H1 (cell line): Measurements from ENCODE around the gene HES5. TPM values are rescaled to one million over a fixed set of nuclear protein-coding genes. Genes with fewer than 3 reads are reported as not detected.

Experiments
- CTCF ChIA-PET: fragments of 300-600 bp; sonication (Branson Sonifier 250); formaldehyde crosslinking; loops from one replicate; lab custom pipeline; 2021; ENCODE audit not compliant: partially characterized antibody; lab: Charles Lee
- POLR2A ChIA-PET: fragments of 300-600 bp; sonication (Branson Sonifier 250); formaldehyde crosslinking; loops from one replicate; lab custom pipeline; 2021; ENCODE audit warnings: inconsistent platforms; ENCODE audit not compliant: partially characterized antibody; lab: Charles Lee
- DNase-seq, 2 experiments: peaks; one replicate each; pipeline versions ENCODE4 v3.0.0 to v3.0.0-alpha.2; 2010 to 2022; ENCODE audit warnings: low spot score in 2 of 2, low read depth in 1 of 2, mixed read lengths in 1 of 2
- FAIRE-seq: peaks from 2 replicates; lab custom pipeline; 2011; peaks lifted over from hg19 to GRCh38; lab: Jason Lieb, UNC
- H2AFZ ChIP-seq: 2 replicates; pipeline ENCODE4 v1.8.1; 2012; ENCODE audit warnings: low read length, inconsistent platforms
- H2AK5ac ChIP-seq: 2 replicates; pipeline ENCODE4 v1.6.1; 2013; ENCODE audit warnings: low read depth, low read length
- H2BK120ac ChIP-seq: replicated peaks from 2 replicates; pipeline ENCODE3; 2013; ENCODE audit warnings: low read depth, low read length, inconsistent platforms
- H2BK12ac ChIP-seq: 2 replicates; pipeline ENCODE4 v1.6.1; 2013; ENCODE audit warnings: low read depth, low read length
- H2BK15ac ChIP-seq: 2 replicates; pipeline ENCODE4 v1.6.1; 2013; ENCODE audit warnings: low read length
- H2BK20ac ChIP-seq: 2 replicates; pipeline ENCODE4 v1.6.1; 2013; ENCODE audit warnings: low read length
- H2BK5ac ChIP-seq: 2 replicates; pipeline ENCODE4 v1.6.1; 2013; ENCODE audit warnings: low read depth, low read length
- H3K14ac ChIP-seq: 2 replicates; pipeline ENCODE4 v1.6.1; 2013; ENCODE audit warnings: inconsistent platforms; ENCODE audit not compliant: insufficient read length
- H3K18ac ChIP-seq: 2 replicates; pipeline ENCODE4 v1.6.1; 2013; ENCODE audit warnings: low read length; ENCODE audit errors: extremely low read depth
- H3K23ac ChIP-seq: 2 replicates; pipeline ENCODE4 v1.6.1; 2013; ENCODE audit warnings: inconsistent platforms; ENCODE audit not compliant: insufficient read length
- H3K23me2 ChIP-seq: 2 replicates; pipeline ENCODE4 v1.6.1; 2013; ENCODE audit warnings: low read depth, low read length
- H3K27ac ChIP-seq: 2 replicates; pipeline ENCODE4 v1.6.1; 2011; ENCODE audit warnings: low read depth, low read length, inconsistent platforms
- H3K27me3 ChIP-seq, 4 experiments: replicated peaks in 1 of 4; 1 replicate in 1 of 4; 2 replicates in 3 of 4; pipeline versions ENCODE4 v1.6.1 to v1.8.1; 2011 to 2013; ENCODE audit warnings: low read length in 3 of 4, mild to moderate bottlenecking in 3 of 4, inconsistent platforms in 2 of 4, mixed read lengths in 2 of 4, moderate library complexity in 1 of 4; ENCODE audit not compliant: control insufficient read depth in 3 of 4, insufficient read depth in 3 of 4; ENCODE audit errors: extremely low read depth in 1 of 4
- H3K36me3 ChIP-seq, 4 experiments: 2 replicates each; pipeline versions ENCODE4 v1.6.1 to v1.8.1; 2011 to 2013; ENCODE audit warnings: mild to moderate bottlenecking in 4 of 4, low read length in 3 of 4, moderate library complexity in 2 of 4, control low read depth in 1 of 4, inconsistent platforms in 1 of 4; ENCODE audit not compliant: insufficient read depth in 4 of 4, control insufficient read depth in 2 of 4
- H3K4ac ChIP-seq: replicated peaks from 2 replicates; pipeline ENCODE3; 2013; ENCODE audit warnings: low read length, low read depth, mixed read lengths, inconsistent platforms; ENCODE audit not compliant: insufficient read length
- H3K4me1 ChIP-seq, 4 experiments: replicated peaks in 1 of 4; 1 replicate in 1 of 4; 2 replicates in 3 of 4; pipeline versions ENCODE4 v1.6.1 to v1.8.1; 2011 to 2013; ENCODE audit warnings: low read length in 3 of 4, inconsistent platforms in 2 of 4, mixed read lengths in 1 of 4; ENCODE audit not compliant: insufficient read depth in 4 of 4, control insufficient read depth in 3 of 4
- H3K4me2 ChIP-seq, 2 experiments: 2 replicates each; pipeline versions ENCODE4 v1.6.1 to v1.8.1; 2011 to 2013; ENCODE audit warnings: low read depth in 2 of 2, low read length in 2 of 2, control low read depth in 1 of 2, inconsistent platforms in 1 of 2, mild to moderate bottlenecking in 1 of 2; ENCODE audit not compliant: insufficient read depth in 1 of 2
- H3K4me3 ChIP-seq, 4 experiments: fragments of 200-600, 300-600 bp in 1 of 4; sonication (generic), shearing (Covaris generic), sonication (Bioruptor Twin) in 1 of 4; 2 replicates each; pipeline versions ENCODE4 v1.5.1 to v1.8.1; 2011 to 2016; ENCODE audit warnings: low read length in 4 of 4, low read depth in 3 of 4, control low read depth in 2 of 4, inconsistent platforms in 2 of 4, mild to moderate bottlenecking in 2 of 4, mixed read lengths in 1 of 4, moderate library complexity in 1 of 4; ENCODE audit not compliant: insufficient read depth in 2 of 4; ENCODE audit errors: extremely low read depth in 1 of 4
- H3K56ac ChIP-seq: replicated peaks from 2 replicates; pipeline ENCODE3; 2013; ENCODE audit warnings: low read depth, mild to moderate bottlenecking, mixed read lengths, low read length, inconsistent platforms; ENCODE audit not compliant: insufficient read length
- H3K79me1 ChIP-seq: 2 replicates; pipeline ENCODE4 v1.6.1; 2013; ENCODE audit warnings: low read depth, low read length, control low read depth
- H3K79me2 ChIP-seq, 2 experiments: 2 replicates each; pipeline versions ENCODE4 v1.6.1 to v1.8.1; 2012 to 2013; ENCODE audit warnings: low read length in 2 of 2, mild to moderate bottlenecking in 2 of 2, inconsistent platforms in 1 of 2; ENCODE audit not compliant: insufficient read depth in 2 of 2, control insufficient read depth in 1 of 2
- H3K9ac ChIP-seq, 4 experiments: replicated peaks in 1 of 4; 1 replicate in 1 of 4; 2 replicates in 3 of 4; pipeline versions ENCODE4 v1.6.1 to v1.8.1; 2011 to 2013; ENCODE audit warnings: low read depth in 3 of 4, low read length in 3 of 4, control low read depth in 2 of 4, mild to moderate bottlenecking in 2 of 4, moderate library complexity in 2 of 4, inconsistent platforms in 1 of 4; ENCODE audit errors: extremely low read depth in 1 of 4
- H3K9me3 ChIP-seq, 2 experiments: 2 replicates each; pipeline versions ENCODE4 v1.6.1 to v1.8.1; 2012 to 2013; ENCODE audit warnings: mild to moderate bottlenecking in 2 of 2, moderate library complexity in 2 of 2, control low read depth in 1 of 2, inconsistent platforms in 1 of 2, low read depth in 1 of 2, low read length in 1 of 2, mixed read lengths in 1 of 2; ENCODE audit not compliant: insufficient read depth in 2 of 2
- H4K20me1 ChIP-seq, 2 experiments: replicated peaks in 1 of 2; 2 replicates each; pipeline versions ENCODE3 to v1.8.1; 2011 to 2013; ENCODE audit warnings: inconsistent platforms in 2 of 2, low read length in 2 of 2, mild to moderate bottlenecking in 1 of 2; ENCODE audit not compliant: insufficient read depth in 2 of 2, control insufficient read depth in 1 of 2
- H4K5ac ChIP-seq: 2 replicates; pipeline ENCODE4 v1.6.1; 2013; ENCODE audit warnings: low read length, low read depth, mixed read lengths, inconsistent platforms; ENCODE audit not compliant: insufficient read length
- H4K8ac ChIP-seq: 2 replicates; pipeline ENCODE4 v1.8.0; 2013; ENCODE audit warnings: mild to moderate bottlenecking, moderate library complexity, low read length, inconsistent platforms; ENCODE audit not compliant: insufficient read depth; ENCODE audit errors: extremely low read depth
- H4K91ac ChIP-seq: replicated peaks from 2 replicates; pipeline ENCODE3; 2013; ENCODE audit warnings: low read length, mixed read lengths, inconsistent platforms; ENCODE audit not compliant: insufficient read length
- NANOG ChIP-seq: IDR thresholded peaks from 2 replicates; pipeline ENCODE4 v1.6.1; 2011; ENCODE audit warnings: low read length, low read depth, mild to moderate bottlenecking, inconsistent platforms; ENCODE audit not compliant: insufficient read depth, poor library complexity, severe bottlenecking
- SP1 ChIP-seq: IDR thresholded peaks from 2 replicates; pipeline ENCODE4 v1.6.1; 2011; ENCODE audit warnings: low read depth, low read length
- YY1 ChIP-seq: IDR thresholded peaks from 2 replicates; pipeline ENCODE4 v1.6.1; 2011; ENCODE audit warnings: low read depth, mild to moderate bottlenecking, low read length
- whole genome bisulfite sequencing, 2 experiments: shearing (Covaris generic) in 1 of 2; methylation state at CpG; one replicate each; pipeline versions ENCODE4 v1.1.6 to v1.1.7; 2013 to 2015; ENCODE audit warnings: low lambda C conversion rate in 2 of 2, mixed read lengths in 2 of 2, inconsistent platforms in 1 of 2, low coverage in 1 of 2, missing lambda C conversion rate in 1 of 2; ENCODE audit not compliant: insufficient replicate concordance in 2 of 2, insufficient coverage in 1 of 2, insufficient read length in 1 of 2; ENCODE audit errors: extremely low coverage in 1 of 2, missing lambda C conversion rate in 1 of 2; 5-methylcytosine and 5-hydroxymethylcytosine counted together
- polyA plus RNA-seq, 7 experiments: library from polyadenylated mRNA; depleted of rRNA in 3 of 7; stranded (reverse) in 5 of 7; unstranded in 2 of 7; fragments of >200 nt in 5 of 7; fragments of 200-250 nt in 2 of 7; gene quantifications; 1 replicate in 5 of 7; 2 replicates in 1 of 7; 4 replicates in 1 of 7; pipeline versions ENCODE4 v1.2.1 to v1.2.3, GENCODE V29; 2011 to 2013; ENCODE audit warnings: missing spikeins in 2 of 7, mixed read lengths in 2 of 7
- total RNA-seq: library from RNA; stranded (reverse); fragmentation: NEBNext Ultra II Directional; extraction: Animal tissue kit (Norgen Biotek cat#: 25700); gene quantifications from 2 replicates; pipeline ENCODE4 v1.2.1, GENCODE V29; 2021

HES5 gene
- total and polyA plus RNA-seq, 2 of the 8 experiments (the other 6 are each of a cell fraction or from before 2014, with no cell fraction given): 0.22 TPM; not detected in 1

DNA sequence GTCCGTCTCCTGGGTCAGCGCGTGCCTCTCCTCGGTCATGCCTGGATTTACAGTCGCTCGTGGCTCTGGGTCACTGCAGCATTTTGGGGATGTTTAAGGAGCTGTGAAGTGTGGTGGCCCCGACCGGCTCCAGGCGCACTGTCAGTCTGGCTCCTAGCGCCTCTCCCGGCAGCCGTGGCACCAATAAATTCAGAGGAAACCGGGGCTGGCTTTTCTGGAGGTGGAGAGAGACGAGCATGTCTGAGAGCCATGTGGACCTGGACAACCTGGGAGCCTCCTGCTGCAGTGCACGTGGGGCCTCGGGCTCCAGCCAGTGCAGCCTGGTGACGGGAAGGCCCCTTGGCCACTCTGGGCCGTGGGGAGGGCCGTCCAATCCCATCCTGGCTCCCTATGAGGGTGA lies 36.8 kb downstream of the HES5 start:
- no peak overlapping the region for H2BK20ac ChIP-seq
- no peaks in the 10 kb centered on the region for H3K36me3 ChIP-seq
- no peak overlapping the region for H2AK5ac ChIP-seq
- H3K4me3 ChIP-seq: no peak overlapping the region
- H2AFZ ChIP-seq: no peak overlapping the region
- CTCF ChIA-PET: interaction anchor here (1.8 to 2.3 kb wide), 2 partner anchors 13 to 22 kb away, joined by 7 to 8 read pairs; no protein-coding TSS in a partner anchor
- no peak overlapping the region for H2BK12ac ChIP-seq
- FAIRE-seq: no peak
- H3K27me3 ChIP-seq: peaks cover 0 to 18% (median 3%) of the 10 kb centered on the region in 4 experiments; a peak in 3 of 7 replicates
- H3K18ac ChIP-seq: no peak overlapping the region
- H4K20me1 ChIP-seq: no peaks in the 10 kb centered on the region
- no peak overlapping the region for H2BK15ac ChIP-seq
- H3K4ac ChIP-seq: no peak overlapping the region
- no peak overlapping the region for H3K23ac ChIP-seq
- no peak overlapping the region for H3K27ac ChIP-seq
- TF ChIP-seq YY1: no peak
- TF ChIP-seq SP1: no peak
- TF ChIP-seq NANOG: no peak
- TF ChIP-seq, all 59 proteins: peak for 0
- Histone ChIP-seq H4K91ac (no peak overlapping the region), H3K56ac (no peak overlapping the region), H3K23me2 (no peaks in the 10 kb centered on the region), H2BK120ac (no peak overlapping the region), H3K14ac (no peak overlapping the region), H3K4me2 (no peak overlapping the region), H3K79me1 (no peaks in the 10 kb centered on the region), H4K5ac (no peak overlapping the region), H3K79me2 (no peaks in the 10 kb centered on the region), H2BK5ac (no peak overlapping the region), H3K9ac (no peak overlapping the region), H3K4me1 (no peaks in the 10 kb centered on the region), H4K8ac (no peak overlapping the region), H3K9me3 (peaks cover 0 to 8% of the 10 kb centered on the region in 2 experiments; a peak in 2 of 4 replicates)
- WGBS, 2 experiments: 92% methylated on average over 16 of the region's 19 CpGs; no CpG with 5 or more reads in 1 of the 2 experiments
- POLR2A ChIA-PET: no interaction called here
- DNase-seq: no peak
